ENCODE data around the gene VPS37C.

Gene VPS37C

GRCh38 chr11:61131586-61131985 is 29.6 kb downstream of the VPS37C start:
- no peak for DNase-seq

GRCh38 chr11:61131186-61131585 is 30.0 kb downstream of the VPS37C start:
- DNase-seq, result no peak

DNA sequence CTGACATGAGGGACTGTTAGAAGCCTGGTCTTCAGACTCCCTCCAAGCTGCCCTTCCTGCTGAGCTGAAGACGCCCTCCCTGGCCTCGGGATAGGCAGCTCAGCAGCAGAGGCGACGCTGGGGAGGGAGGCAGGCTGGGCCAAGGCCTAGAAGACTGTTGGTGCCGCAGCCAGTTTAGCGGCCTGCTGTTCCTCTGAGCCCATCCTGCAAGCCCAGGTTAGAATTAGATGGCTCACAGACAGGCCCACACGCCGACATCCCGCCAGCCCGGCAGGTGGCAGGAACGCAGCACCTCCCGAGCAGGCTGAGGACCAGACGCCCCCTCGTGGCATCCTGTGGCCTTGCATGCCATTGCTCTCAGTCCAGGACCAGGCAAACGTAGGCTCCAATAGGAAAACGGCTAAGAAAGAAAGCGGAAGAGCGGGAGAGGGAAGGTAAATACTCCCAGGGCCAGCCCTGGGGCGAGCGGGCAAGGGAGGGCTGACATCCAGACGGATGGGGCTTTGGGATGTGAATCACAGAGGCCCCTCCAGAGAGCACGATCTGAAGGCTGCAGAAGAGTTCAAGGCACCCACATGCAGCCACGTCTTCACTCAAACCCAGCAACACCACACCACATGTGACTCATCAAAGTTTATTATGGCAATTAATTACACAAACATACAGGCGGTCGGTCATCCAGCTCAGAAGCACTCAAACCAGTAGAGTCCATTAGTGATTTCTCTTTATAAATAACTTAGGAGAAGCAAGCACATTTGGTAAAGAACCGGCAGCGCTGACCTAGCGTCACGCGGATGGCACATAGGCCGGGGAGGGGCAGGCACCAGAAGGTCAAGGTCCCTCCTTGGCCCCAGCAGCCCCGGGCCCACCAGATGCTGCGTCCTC is 31.3 kb downstream of the VPS37C start:
- DNase-seq, result peak; percentile 92

- DNase-seq, result no peak
Observed at GRCh38 chr11:61128947-61129638, 32.1 kb downstream of the VPS37C start.

- no peak for DNase-seq
Observed at GRCh38 chr11:61127991-61128390, 33.2 kb downstream of the VPS37C start.

- DNase-seq, result no peak
Observed at GRCh38 chr11:61126256-61126655, 35.0 kb downstream of the VPS37C start.

GRCh38 chr11:61125310-61125684 is 35.9 kb downstream of the VPS37C start:
- no peak for DNase-seq

GRCh38 chr11:61124574-61125309 is 36.5 kb downstream of the VPS37C start:
- no peak for DNase-seq

- DNase-seq, result no peak
Observed at GRCh38 chr11:61123775-61124571, 37.3 kb downstream of the VPS37C start.

DNA sequence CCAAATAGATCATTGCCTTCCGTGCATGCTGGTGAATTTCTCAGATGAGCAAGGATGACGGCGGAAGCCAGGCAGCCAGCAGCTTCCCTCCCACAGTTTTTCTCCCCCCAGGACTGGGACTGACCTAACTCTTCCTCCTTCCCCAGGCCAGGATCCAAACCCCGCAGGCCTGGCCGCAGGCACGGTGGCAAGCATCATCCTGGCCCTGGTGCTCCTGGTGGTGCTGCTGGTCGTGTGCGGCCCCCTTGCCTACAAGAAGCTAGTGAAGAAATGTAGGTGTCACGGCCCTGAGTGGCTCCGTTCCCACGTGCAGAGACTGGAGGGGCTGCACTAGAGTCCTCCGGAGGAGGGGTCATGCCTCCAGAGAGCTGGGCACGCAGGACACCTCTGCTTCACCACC is 38.5 kb downstream of the VPS37C start:
- DNase-seq, result no peak

- no peak for DNase-seq
Observed at GRCh38 chr11:61121917-61122316, 39.3 kb downstream of the VPS37C start.

DNA sequence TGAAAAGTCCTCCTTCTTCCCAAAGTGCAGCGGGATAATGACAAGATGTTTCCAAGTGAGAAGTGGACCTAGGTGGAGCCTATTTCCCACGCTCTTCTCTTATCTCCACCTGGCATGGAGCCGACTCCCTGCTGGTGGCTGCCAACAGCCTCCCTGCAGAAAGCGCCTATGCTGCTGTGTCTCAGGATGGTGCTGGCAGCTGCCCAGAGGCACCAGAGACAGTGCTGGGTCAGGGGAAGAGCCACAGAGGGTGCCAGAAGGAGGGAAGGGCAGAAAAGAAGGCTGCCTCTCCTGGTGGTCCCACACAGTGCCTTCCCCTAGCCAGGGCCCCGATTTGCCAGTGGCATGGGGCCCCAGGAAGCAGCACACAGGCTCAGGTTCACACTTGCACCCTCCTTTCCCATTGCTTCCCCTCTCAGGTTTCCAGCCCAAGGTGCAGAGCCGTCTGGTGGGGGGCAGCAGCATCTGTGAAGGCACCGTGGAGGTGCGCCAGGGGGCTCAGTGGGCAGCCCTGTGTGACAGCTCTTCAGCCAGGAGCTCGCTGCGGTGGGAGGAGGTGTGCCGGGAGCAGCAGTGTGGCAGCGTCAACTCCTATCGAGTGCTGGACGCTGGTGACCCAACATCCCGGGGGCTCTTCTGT is 39.9 kb downstream of the VPS37C start:
- DNase-seq, result no peak

DNA sequence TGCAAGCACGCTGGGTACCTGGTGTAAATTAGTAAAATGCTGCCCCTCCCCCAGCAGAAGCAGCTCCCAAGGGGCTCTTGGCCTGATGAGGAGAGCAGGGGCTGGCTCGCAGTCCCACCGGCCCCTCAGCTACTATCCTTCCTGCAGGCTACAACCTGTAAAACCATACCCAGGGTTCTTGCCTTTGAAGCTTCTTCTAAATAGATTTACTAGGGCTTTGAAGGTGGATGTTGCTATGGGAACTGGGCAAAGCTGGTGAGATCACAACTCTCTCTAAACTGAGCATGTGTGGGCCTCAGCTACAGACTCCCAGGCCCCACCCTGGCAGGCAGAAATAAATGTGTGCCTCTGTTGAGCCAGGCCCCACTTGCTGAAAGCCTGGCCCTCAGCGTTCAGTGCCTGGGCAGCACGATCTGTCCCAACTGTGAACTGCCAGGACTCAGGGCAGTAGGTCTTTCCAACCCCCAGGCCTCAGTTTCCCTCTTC is 40.5 kb downstream of the VPS37C start:
- peak; percentile 48 for DNase-seq

DNA sequence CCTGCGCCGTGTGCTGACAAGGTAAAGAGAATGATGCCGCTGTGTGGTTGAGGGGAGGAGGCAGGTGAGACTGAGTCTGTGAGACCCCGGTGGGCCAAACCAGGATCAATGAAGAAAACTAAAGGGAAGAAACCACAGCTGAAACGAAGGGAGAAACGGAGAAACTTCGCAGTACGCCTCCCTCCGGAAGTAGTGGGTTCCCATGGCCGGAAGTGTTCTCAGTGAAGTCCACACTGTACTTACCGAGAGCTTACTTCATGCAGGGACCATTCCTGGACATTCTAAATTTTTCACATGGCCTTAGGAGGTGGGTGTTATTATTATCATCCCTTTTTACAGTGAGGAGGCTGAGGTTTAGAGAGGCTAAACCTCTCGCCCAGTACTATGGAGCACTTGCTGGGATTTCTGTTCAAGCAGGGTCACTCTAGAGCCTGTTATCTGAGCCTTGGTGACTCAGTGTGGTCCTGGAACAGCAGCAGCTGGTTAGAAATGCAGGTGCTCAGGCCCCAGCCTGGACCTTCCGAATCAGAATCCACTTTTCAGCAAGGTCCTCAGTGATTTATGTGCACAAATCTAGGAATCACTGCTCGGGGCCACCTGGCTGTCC is 41.0 kb downstream of the VPS37C start:
- DNase-seq, result no peak

DNA sequence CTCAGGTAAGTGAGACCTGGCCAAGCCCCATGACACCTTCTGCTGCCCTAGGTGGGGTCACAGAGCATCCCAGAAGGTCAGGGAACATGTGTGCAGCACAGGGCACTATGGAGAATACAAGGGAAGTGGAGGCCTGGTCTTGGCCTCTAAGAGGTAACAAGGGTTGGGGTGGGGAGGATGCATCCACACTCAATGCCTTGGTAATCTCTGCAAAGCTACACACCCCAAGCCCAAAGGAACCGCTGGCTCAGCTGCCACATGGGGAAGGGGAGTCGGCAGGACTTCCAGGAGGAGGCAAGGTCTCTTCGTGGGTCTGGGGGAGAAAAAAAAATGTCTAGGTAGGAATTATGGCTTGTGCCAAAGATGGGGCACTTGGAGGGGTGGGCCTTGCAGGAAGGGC is 41.7 kb downstream of the VPS37C start:
- DNase-seq, result no peak

GRCh38 chr11:61119055-61119454 is 42.2 kb downstream of the VPS37C start:
- no peak for DNase-seq

DNA sequence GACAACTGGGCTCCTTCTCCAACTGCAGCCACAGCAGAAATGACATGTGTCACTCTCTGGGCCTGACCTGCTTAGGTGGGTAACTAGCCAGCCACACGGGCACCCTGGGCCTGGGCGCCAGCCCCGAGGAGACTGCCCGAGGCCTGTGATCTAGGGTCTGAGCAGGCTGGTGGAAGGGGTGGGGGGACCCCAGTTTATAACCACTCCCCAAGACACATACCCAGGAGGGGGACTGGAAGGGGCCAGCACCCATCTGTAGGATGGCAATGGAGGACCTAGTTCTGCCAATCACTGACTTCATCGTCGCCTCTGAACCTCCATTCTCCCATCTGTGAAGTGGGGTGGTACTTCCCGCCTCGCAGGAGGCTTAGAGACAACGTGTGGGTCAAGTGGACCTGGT is 42.8 kb downstream of the VPS37C start:
- DNase-seq, result no peak

DNA sequence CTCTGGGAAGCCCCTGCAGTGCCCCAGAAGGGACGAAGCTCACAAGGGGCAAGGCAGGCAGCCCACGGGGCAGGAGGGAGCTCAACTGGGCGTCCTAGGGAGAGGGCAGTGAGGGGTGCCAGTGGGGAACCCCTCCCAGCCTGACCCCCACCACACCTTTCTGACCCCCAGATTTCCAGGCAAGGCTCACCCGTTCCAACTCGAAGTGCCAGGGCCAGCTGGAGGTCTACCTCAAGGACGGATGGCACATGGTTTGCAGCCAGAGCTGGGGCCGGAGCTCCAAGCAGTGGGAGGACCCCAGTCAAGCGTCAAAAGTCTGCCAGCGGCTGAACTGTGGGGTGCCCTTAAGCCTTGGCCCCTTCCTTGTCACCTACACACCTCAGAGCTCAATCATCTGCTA is 43.2 kb downstream of the VPS37C start:
- no peak for DNase-seq

- no peak for DNase-seq
Observed at GRCh38 chr11:61117168-61117520, 44.1 kb downstream of the VPS37C start.

GRCh38 chr11:61116426-61117167 is 44.6 kb downstream of the VPS37C start:
- DNase-seq, result no peak

All from activated CD8-positive, alpha-beta memory T cell treated with anti-CD3 and anti-CD28 coated beads, Interleukin-2, amount 50 U/mL, for 4 hours (primary cell).